ENCODE results near the gene RTN4R.
"Not testable (repeated sequence)": the region's sequence is repeated elsewhere in the genome, so short reads cannot be mapped to it uniquely, and the experiment has no call there.

RTN4R gene

DNA sequence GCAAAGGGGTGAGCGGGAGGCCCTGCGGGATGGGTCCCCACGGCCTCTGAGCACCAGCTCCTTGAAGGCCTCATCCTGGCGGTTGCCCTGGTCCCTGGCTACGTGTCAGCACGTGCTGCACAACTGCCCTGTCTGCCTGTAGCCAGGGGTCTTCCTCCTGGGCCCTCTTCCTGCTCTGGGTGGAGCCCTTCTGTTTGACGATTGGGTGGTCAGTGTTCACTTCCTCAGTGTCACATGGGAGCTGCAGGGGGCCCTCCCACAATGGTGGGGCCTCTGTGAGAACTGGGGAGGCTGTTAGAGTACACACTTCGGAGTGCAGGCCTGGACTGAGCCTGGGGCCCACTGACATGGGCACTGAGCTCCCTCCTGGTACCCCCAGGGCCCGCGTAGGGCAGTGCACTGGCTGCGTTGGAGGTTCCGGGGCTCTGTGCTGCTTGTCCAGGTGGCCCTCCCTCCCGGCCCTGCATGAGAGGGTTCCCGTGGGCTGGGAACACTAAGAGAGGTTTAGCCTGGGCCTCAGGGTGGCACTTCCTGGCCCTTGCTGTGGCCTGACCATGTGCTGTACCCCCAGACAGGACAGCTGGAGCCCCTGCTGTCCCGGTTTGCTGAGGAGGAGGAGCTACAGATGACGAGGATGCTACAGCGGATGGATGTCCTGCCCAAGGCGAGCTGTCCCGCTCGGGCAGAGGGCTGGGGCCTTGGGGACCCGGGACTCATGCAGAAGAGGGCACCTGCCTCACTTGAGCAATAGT is 38.0 kb upstream of the RTN4R start:
- DNase-seq: no peak

DNA sequence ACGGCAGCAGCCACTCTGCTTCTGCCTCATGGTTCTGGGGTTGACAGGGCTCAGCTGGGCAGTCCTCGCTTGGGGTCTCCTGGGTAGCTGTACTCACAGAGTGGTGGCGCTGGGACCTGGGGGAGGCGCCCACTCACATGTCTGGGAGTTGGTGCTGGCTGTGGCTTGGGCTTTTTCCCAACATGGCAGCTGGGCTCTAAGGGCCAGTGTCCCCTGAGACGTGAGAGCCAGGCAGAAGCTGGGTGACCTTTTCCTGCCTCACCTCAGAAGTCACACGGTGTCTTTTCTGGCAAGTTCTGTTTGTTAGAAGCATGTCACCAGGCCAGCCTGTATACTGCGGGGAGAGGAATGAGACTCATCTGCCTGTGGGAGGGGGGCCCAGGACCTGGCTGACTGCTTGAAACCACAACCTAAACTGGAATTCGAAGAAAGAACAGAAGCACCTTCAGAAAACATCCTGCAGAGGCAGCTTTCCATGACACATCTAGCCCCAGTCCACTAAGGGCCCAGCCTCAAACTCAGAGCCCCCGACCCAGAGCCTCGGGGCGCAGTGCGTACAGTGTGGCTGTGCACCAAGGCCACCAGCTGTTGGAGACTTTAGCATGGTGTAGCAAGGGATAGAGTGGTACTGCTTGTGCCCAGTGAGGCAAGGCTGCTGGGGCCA is 37.2 kb upstream of the RTN4R start:
- DNase-seq: not testable (repeated sequence)

DNA sequence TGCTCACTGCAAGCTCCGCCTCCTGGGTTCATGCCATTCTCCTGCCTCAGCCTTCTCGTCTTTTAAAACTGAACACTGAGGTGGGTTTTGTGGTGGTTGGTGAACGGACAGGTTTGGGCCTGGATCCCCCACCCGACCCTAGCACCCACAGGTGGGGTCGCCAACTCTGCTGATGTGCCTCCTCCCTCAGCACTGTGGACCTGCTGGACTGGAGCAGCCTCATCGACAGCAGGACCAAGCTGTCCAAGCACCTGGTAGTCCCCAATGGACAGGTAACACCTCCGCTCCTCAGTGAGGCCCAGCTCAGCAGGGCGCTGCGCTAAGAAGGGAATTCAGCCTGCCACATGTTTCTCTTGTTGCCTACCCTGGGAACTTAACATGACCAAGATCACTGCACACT is 36.5 kb upstream of the RTN4R start:
- DNase-seq: no peak

DNA sequence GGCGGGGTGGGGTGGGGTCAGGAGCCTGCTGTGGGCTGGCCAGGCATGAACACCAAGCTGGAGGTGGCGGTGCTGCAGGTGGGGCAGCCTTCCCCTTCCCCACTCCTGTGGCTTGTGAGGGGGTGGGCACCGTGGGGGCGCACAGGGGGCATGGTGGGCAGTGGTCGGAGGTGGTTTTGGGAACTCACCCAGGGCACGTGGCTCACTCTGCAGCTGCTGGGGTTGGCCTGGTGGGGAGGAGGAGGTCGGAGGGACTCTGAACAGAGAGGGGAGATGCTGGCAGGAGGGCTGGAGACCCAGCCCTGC is 35.1 kb upstream of the RTN4R start:
- not testable (repeated sequence) for DNase-seq

DNA sequence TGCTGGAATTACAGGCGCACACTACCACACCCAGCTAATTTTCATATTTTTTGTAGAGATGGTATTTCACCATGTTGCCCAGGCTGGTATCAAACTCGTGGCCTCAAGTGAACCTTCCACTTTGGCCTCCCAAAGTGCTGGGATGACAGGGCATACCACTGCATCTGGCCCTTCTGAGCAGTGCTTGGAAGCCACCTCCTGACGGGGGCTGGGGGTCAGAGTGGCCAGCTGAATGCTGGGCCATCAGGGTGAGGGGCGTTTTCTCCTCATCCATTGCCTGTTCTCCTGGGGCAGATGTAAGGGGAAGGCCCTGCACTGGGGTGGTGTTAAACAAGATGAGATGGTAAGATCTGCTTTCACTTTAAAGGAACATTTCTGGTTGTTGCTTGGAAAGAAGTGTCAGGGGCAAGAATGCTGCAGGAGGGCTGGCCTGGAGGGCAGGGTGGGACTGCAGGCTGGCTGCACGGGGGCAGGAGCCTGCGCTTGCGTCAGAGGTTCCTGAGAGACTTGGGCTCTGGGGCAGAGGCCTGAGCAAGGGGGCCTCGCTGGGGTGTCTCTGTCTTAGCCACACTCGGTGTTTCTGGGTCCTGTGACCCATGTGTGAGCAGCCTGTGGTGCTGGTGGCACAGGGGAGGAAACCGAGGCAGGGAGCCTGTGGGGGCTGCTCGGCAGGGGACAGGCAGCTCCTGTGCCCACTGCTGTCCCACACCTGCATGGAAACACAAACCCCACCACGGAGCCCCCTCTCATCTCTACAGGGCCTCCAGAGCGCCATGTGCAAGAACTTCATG is 34.5 kb upstream of the RTN4R start:
- no peak for DNase-seq

DNA sequence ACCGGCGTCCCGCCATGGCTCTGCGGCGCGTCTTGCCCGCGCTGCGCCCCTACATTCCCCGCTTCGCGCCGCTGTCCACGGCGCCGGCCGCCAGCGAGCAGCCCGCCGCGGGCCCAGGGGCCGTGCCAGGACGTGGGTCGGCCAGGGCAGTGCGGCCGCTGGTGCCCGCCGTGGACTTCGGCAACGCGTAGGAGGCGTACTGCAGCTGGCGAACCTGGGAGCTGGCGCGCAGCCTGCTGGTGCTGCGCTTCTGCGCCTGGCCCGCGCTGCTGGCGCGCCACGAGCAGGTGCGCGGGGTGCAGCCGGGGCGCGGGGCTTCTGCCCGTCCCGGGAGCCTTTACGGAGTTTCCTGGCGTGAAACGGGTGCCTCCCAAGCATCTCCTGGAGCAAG is 31.6 kb upstream of the RTN4R start:
- DNase-seq: no peak

DNA sequence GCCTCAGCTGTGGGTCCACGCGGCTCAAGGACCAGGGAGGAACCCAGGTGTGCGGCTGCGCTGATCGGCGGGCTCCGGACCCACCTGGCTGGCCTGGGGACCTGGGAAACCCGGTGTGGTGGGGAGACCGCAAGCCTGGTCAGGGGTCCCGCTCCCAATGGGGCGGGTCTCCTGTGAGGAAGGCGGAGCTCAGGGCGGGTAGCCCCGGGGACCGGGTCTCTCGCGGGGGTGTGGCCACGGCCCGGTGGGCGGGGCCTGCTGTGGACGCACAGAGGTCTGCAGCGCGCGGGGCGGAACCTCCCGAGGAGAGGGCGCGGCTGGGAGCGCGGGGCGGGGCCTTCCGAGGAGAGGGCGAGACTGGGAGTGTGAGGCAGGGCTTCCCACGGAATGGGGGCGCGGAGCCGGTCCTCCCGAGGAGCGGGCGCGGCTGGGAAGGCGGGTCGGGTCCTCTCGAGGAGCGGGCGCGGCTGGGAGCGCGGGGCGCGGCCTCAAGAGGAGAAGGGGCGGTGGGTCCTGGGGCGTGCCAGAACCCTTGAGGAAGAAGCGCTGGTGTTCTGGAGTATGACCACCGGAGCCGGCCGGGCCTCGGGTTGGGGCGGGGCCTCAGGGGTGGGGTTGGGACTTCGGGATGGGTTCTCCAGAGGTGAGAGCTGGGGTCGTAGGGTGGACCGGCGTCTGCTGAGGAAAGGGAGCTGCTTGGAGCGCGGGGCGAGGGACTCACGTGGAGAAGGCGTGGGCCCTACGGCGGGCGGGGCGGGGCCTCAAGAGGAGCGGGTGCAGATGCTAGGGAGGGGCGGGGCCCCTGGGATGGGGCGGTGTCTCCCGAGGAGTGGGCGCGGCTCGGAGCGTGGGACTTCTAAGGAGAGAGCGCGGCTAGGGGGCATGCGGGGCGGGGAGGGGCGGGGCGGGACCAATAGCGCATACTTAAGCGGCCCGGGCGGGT is 31.0 kb upstream of the RTN4R start:
- peak; percentile 96 for DNase-seq

DNA sequence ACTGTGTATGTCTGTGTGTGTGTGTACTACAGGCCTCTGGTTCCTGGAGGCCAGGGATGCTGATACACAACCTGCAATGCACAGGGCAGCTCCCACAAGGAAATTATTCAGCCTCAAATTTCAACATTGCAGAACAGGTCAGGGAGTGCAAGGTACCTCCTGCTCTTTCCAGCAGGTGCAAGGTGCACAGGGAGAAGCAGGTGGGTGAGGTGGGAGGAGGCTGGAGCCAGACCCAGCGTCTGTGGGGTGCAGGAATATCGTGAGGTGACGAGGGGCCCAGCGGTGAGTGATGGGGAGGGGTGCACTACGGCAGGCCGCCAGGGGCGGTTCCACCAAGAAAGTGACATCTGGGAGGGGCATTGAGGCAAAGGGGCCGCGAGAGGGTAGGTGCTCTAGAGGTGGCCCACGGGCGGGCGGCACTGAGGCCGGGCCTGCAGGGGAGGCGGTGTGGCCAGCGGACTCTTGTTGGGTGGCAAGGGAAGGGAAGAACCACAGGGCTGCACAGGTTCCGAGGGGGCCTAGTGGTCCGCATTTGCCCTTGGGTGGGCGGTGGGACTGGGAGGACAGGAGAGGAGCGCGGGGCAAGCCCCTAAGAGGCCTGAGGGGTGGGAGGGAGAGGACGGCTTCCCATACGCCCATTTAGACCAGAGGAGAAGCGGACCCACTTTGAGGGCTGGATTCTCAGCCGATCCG is 30.1 kb upstream of the RTN4R start:
- DNase-seq: no peak

DNA sequence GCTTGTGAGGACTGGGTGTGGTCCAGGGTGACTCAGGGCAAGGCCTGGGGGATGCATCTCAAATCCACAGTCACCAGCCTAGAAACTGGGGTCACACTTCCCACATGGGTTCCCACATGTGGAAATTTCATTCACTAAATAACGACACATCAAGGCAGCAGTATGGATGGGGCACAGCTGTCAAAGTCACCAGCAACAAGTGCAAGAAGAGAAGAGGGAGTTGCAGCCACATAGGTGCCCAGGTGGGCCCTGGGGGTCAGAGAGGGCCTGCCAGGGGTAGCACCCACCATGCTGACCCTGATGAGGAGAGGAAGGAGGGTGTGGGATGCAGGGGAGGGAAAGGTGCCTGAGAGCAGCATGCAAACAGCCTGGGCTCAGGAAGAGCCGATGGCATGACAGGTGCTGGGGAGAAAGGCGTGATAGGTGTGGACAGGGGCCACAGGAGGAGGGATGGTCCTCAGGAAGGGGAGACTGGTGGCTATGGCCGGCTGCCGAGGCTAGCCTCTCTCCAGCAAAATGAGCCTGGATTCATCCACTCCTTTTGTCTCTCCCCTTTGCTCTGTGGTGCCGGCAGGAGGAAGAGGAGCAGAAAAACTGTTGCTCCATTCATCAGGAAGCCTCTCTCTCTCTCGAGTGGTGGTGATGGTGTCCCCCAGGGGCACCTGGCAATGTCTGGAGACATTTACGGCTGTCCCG is 29.4 kb upstream of the RTN4R start:
- DNase-seq: no peak

DNA sequence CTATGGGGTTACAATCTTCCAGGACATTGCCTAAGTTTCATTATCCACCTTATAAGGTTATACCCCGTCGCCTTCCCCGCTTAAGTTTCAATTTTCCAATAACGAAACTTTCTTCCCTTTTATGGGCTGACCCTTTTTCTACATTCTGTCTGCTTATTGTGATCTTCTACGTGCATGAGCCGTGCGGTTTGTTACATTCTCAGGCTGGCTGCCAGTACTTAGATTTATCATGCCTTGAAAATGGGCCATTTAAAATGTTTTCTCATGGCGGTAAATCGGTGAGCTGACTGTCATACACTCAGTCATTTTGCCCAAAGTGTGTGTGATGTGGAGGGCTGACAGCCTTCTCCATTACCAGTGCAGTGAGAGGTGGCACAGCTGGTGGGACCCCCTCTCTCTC is 28.5 kb upstream of the RTN4R start:
- DNase-seq: no peak

DNA sequence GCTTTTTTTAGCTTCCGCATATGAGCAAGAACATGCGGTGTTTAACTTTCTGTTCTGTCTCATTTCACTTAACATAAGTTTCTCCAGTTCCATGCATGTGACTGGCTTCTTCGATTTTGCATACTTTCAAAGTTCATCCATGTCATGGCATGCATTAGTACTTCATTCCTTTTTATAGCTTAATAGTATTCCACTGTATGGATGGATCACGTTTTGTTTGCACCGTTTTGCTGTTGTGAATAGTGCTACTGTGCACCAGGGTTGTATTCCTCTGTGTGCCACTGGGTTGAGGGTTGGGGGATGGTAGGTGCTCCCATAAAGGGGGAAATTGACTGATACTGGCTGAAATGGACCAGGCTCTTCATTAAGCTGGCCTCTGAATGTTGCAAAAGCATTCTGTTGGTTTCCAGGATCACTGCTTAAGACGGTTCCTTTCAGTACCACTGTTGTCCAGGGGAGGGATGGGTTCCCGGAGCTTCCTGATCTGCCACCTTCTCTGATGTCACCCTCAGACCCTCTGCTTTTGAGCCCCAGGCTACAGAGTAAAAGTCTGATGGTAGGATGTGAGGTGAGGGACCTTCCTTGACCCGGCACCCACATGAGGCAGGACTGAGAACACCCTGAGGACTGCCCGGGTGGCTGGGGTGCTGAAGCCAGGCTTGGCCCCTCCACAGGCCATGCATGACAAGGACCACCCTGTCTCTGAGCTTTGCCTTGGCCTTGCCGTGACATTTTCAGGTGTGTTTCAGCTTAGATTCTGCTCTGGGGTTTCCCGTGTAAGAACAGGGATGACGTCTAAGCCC is 27.3 kb upstream of the RTN4R start:
- no peak for DNase-seq

DNA sequence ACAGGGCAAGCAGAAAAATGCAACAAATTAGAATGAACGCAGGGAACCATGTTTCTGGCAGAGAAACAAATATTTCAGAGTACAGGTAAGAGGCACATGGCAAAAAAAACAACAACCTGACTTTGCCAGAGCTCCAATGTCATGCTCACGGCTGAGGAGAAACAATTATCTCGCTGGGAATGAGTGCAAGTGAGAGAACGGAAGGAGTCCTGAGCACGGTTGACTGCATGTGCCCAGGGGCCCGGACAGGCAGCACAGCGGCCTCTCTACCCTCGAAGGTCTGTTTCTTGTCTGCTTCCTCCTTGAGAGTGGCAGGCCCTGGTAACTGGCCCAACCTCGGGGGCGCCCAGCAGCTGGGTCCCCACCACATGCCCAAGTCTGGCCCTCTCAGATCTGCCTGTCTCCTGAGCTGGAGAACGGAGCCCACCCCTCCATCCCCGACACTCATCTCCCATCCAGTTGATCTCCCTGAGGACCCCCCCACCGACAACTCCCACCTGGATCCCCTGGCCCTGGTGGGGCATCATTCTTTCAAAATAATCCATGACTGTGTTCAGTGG is 24.6 kb upstream of the RTN4R start:
- no peak for DNase-seq

DNA sequence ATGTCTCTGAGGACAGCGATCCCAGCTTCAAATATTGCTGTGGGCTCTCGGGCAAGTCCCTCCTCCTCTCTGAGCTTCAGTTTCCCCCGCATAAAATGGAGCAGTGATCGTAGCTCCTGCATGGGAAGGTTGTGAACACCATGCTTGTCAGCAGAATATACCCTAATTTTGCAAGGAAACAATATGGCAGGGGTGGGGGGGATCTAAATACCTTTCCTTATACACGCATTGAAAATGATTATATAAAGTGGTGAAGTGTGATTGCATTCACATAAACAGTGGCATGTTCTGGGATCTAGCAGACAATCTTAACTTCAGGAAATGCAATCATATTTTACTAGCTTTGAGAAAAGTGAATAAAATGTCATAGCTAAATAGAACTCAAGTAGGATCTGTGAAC is 24.0 kb upstream of the RTN4R start:
- DNase-seq: no peak

DNA sequence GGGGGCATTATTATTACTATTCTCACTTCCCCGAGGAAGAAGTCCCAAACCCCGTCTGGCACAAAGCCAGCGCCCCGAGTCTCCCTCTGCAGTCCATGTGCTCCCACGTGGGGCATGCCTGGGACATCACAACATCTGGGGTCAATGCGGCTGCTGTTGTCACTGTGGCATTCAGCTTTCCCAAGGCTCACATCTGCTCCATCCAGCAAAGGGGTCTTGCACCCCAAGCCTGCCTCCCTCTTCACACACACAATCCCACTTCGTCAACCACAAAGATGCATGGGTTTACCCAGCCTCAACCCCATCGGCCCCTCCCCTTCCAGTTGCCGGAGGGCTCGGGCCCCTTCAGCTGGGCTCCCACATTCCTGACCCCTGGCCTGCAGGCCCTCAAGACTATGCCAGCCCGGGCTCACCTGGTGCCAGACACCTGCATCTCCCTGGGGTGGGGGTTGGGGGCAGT is 23.5 kb upstream of the RTN4R start:
- DNase-seq: no peak

DNA sequence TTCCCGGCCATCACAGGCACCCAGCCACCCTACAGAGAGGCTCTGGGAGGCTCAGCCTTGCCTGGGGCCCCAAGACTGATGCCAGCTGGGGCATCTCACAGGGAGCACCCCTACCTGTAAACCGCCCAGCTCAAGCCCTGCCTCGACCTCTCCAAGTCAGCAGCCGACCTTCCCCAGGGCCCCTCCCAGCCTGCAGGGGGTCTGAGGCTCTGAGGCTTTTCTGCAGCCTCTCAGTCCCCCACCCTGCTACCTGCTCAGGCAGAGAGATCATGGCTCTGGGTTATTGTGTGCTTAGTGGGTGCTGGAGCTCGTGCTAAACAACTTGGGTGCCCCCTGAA is 23.1 kb upstream of the RTN4R start:
- no peak for DNase-seq

DNA sequence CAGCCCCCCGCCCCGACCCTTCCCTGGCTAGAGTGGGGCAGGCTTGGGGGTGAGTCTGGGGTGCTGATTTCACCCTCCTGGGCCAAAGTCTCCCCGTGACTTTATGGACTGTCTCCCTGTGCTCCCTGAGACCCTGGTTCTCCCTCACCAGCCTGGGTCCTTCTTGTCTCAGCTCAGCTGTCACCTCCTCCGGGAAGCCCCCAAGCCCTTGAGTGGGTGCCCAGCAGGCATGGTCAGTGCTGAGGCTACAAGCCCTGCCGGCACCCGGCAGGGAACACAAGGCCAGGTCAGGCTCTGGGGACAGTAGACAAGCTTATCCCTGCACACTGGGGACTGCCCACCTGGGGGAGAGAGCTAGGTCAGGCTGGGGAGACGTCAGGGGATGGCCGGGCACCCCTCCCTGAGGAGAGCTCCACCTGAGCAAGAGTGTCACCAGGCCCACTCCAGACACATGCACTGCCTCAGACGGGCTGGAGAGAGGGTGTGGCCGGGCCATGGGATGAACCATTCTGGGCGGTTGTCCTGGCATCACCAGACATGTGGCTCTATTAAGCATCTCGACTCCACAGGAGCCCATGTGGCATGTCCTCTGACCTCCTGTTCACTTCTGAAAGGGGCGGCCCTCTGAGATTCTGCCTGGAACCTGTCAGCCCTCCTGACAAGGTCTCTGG is 22.6 kb upstream of the RTN4R start:
- DNase-seq: no peak

DNA sequence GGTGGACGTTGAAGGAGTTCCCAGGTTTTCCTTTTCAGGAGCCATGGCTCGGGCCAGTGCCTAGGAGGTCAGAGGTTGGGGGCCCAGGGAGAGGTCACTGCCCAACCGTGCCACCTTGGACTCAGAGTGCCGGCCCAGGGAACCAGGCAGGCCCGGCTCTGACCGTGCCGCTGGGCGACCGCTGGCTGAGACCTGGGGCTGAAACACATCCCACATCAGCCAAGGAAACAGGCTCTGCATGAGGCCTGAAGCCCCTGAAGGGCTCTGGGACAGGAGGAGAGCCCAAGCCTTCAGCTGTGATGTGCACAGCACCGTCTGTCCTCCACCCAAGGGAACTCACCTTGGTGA is 21.9 kb upstream of the RTN4R start:
- no peak for DNase-seq

DNA sequence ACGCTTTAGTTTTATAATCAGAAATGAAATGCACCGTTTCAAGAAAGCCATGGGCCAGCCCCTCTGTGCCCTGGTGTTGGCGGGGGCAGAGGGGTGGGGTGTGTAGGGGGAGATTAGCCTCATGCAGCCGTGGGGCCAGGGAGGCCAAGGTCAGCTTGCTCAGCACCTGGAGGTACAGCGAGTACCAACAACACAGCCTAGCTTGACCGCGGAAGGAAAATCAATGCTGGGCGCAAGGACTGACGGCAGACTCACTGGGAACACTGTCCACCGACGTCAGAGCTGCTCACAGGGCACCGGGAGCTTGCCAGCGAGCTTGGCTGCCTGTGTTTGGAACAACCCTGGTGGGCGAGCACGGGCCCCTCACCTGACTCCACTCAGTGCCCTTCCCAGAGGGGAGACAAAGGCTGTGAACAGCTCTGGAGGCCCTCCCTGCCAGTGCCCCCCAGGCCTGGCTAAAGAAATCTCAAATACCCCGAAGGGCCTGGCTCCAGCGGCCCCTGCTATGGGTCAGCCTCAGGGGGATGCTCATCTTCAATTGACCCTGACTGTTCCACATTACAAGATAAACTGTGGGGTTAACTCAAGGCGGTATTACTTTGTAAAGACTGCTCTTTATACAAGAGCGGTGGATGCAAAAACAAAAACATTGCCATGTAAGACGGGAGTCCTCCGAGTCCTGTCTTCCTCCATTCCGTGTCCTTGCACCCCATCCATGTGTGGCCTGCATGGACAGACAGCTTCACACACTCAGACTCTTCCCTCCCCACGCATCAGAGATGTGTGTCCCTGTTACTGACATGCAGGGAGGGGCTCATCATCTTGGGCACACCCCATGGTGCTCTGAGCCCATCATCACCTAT is 21.3 kb upstream of the RTN4R start:
- not testable (repeated sequence) for DNase-seq
